ENCODE results near the gene PLA2G12B. TPM values are rescaled to one million over a fixed set of nuclear protein-coding genes. Genes with fewer than 3 reads are reported as not detected.

The PLA2G12B gene
- total RNA-seq, 4 donors from 2014 or later, result not detected

DNA sequence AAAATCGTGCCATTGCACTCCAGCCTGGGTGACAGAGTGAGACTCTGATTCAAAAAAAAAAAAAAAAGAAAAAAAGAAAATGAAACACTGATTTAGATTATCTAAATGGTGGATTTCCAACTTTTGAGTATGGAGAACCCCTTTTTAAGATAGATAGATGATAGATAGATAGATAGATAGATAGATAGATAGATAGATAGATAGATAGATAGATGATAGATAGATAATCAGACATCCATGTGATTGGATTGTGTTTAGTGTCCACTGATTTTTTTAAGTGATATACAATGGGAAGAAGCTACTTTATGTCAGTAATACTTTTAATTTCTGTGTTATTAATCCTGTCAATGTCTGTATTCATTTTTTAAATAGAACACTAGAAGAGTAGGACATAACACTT lies 55.1 kb downstream of the PLA2G12B start:
- Histone ChIP-seq H3K27me3 (no peaks in the 10 kb centered on the region), H3K4me1 (no peaks in the 10 kb centered on the region), H3K4me3 (no peak overlapping the region), H3K27ac (no peak overlapping the region), H3K9me3 (no peaks in the 10 kb centered on the region), H3K36me3 (no peaks in the 10 kb centered on the region)
- TF ChIP-seq, protein P1, sequence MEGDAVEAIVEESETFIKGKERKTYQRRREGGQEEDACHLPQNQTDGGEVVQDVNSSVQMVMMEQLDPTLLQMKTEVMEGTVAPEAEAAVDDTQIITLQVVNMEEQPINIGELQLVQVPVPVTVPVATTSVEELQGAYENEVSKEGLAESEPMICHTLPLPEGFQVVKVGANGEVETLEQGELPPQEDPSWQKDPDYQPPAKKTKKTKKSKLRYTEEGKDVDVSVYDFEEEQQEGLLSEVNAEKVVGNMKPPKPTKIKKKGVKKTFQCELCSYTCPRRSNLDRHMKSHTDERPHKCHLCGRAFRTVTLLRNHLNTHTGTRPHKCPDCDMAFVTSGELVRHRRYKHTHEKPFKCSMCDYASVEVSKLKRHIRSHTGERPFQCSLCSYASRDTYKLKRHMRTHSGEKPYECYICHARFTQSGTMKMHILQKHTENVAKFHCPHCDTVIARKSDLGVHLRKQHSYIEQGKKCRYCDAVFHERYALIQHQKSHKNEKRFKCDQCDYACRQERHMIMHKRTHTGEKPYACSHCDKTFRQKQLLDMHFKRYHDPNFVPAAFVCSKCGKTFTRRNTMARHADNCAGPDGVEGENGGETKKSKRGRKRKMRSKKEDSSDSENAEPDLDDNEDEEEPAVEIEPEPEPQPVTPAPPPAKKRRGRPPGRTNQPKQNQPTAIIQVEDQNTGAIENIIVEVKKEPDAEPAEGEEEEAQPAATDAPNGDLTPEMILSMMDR (IDR thresholded peaks at IDR 0.05), result no peak
- no peak for TF ChIP-seq POLR2A (IDR thresholded peaks at IDR 0.05)
- intact Hi-C loops (cut with DNase I; ENCODE audit: low total_unique reads), result no loop called here
- DNase-seq, result no peak

DNA sequence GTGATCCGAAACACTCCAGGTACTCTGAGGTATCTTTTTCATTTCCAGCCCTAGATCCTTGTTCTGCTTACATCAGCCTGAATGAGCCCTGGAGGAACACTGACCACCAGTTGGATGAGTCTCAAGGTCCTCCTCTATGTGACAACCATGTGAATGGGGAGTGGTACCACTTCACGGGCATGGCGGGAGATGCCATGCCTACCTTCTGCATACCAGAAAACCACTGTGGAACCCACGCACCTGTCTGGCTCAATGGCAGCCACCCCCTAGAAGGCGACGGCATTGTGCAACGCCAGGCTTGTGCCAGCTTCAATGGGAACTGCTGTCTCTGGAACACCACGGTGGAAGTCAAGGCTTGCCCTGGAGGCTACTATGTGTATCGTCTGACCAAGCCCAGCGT lies 56.0 kb downstream of the PLA2G12B start:
- H3K4me3 ChIP-seq, result no peak overlapping the region
- no peaks in the 10 kb centered on the region for H3K9me3 ChIP-seq
- DNase-seq, result no peak
- H3K27ac ChIP-seq, result no peak overlapping the region
- no peak for TF ChIP-seq POLR2A (IDR thresholded peaks at IDR 0.05)
- TF ChIP-seq, protein P1 (IDR thresholded peaks at IDR 0.05), result no peak
- H3K27me3 ChIP-seq, result no peaks in the 10 kb centered on the region
- H3K4me1 ChIP-seq, result no peaks in the 10 kb centered on the region
- H3K36me3 ChIP-seq, result no peaks in the 10 kb centered on the region
- intact Hi-C loops (cut with DNase I; ENCODE audit: low total_unique reads), result no loop called here

- intact Hi-C loops (cut with DNase I; ENCODE audit: low total_unique reads), result no loop called here
- Histone ChIP-seq H3K4me3 (no peak overlapping the region), H3K9me3 (no peaks in the 10 kb centered on the region), H3K27me3 (no peaks in the 10 kb centered on the region), H3K36me3 (no peaks in the 10 kb centered on the region), H3K4me1 (no peaks in the 10 kb centered on the region), H3K27ac (no peak overlapping the region)
- TF ChIP-seq, protein P1 (IDR thresholded peaks at IDR 0.05), result no peak
- no peak for TF ChIP-seq POLR2A (IDR thresholded peaks at IDR 0.05)
- no peak for DNase-seq
Observed at GRCh38 chr10:72895236-72895850, 59.3 kb downstream of the PLA2G12B start.

- Histone ChIP-seq H3K4me1 (no peaks in the 10 kb centered on the region), H3K9me3 (no peaks in the 10 kb centered on the region), H3K36me3 (no peaks in the 10 kb centered on the region), H3K27me3 (no peaks in the 10 kb centered on the region), H3K27ac (no peak within 1 kb of the TSS), H3K4me3 (no peak within 1 kb of the TSS)
- intact Hi-C loops (cut with DNase I; ENCODE audit: low total_unique reads), result no loop called here
- no peak for TF ChIP-seq POLR2A (IDR thresholded peaks at IDR 0.05)
- DNase-seq, result no peak
Observed at GRCh38 chr10:72893136-72893798, 61.3 kb downstream of the PLA2G12B start, which contains the start of gene OIT3. Gene OIT3, plus strand, starts transcription at chr10:72893739. Its CDS starts 60 bp downstream, at chr10:72893799.

DNA sequence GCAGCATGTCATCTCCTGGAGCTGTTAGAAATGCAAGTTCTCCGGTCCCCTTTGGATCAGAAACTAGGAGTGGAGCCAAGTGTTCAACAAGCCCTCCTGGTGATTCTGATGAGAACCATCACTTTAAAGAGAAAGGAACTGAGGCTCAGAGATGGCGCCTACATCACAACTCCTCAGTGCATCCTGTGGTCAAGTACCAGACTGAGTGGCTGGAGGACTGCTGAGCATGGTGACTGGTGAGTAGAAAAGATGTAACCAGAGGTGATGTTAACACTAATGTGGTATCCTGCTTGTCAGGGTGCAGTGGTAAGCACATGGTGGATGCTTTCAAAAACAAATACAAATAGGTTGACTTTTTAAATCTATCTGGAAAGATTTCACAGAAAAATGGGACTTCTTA lies 64.5 kb downstream of the PLA2G12B start:
- no peak for DNase-seq
- no peak overlapping the region for H3K4me3 ChIP-seq

More for the DNA sequence above, 64.5 kb downstream of the PLA2G12B start:
- TF ChIP-seq, protein P1 (IDR thresholded peaks at IDR 0.05), result no peak
- no peak for TF ChIP-seq POLR2A (IDR thresholded peaks at IDR 0.05)
- Histone ChIP-seq H3K27me3 (no peaks in the 10 kb centered on the region), H3K9me3 (no peaks in the 10 kb centered on the region), H3K27ac (no peak overlapping the region), H3K4me1 (no peaks in the 10 kb centered on the region), H3K36me3 (no peaks in the 10 kb centered on the region)
- intact Hi-C loops (cut with DNase I; ENCODE audit: low total_unique reads), result no loop called here
